H9 (cell line): Measurements from ENCODE around the gene UPK2. TPM values are rescaled to one million over a fixed set of nuclear protein-coding genes. Genes with fewer than 3 reads are reported as not detected.
A peak's percentile ranks its signal among the peaks of the same experiment; 100 is the strongest.

Experiments used
- DNase-seq: peaks from one replicate; pipeline ENCODE4 v3.0.0-alpha.2; 2017
- H2AFZ ChIP-seq: one replicate; pipeline ENCODE4 v1.6.1; 2013; ENCODE audit warnings: mild to moderate bottlenecking, low read length, control low read depth, moderate library complexity
- H2AK5ac ChIP-seq: 2 replicates; pipeline ENCODE4 v1.6.1; 2013; ENCODE audit warnings: low read length, control low read depth, mixed read lengths; ENCODE audit not compliant: insufficient read length
- H2BK120ac ChIP-seq: one replicate; pipeline ENCODE4 v1.6.1; 2013; ENCODE audit warnings: low read depth, mild to moderate bottlenecking, low read length, control low read depth, inconsistent platforms; ENCODE audit not compliant: poor library complexity, severe bottlenecking
- H2BK12ac ChIP-seq: 2 replicates; pipeline ENCODE4 v1.6.1; 2013; ENCODE audit warnings: low read length, control low read depth, mixed read lengths, low read depth; ENCODE audit not compliant: insufficient read length
- H2BK15ac ChIP-seq: 2 replicates; pipeline ENCODE4 v1.6.1; 2013; ENCODE audit warnings: low read depth, low read length, control low read depth
- H2BK20ac ChIP-seq: one replicate; pipeline ENCODE4 v1.6.1; 2013; ENCODE audit warnings: low read depth, mild to moderate bottlenecking, low read length, control low read depth, inconsistent platforms; ENCODE audit not compliant: poor library complexity, severe bottlenecking
- H2BK5ac ChIP-seq: 2 replicates; pipeline ENCODE4 v1.6.1; 2013; ENCODE audit warnings: low read length, control low read depth, mixed read lengths; ENCODE audit not compliant: insufficient read length
- H3K14ac ChIP-seq: 2 replicates; pipeline ENCODE4 v1.6.1; 2013; ENCODE audit warnings: low read length, control low read depth; ENCODE audit not compliant: insufficient read depth
- H3K18ac ChIP-seq: 2 replicates; pipeline ENCODE4 v1.6.1; 2013; ENCODE audit warnings: low read depth, mild to moderate bottlenecking, mixed read lengths, low read length, control low read depth; ENCODE audit not compliant: insufficient read length
- H3K23ac ChIP-seq: 2 replicates; pipeline ENCODE4 v1.6.1; 2013; ENCODE audit warnings: low read length, control low read depth, mixed read lengths, low read depth; ENCODE audit not compliant: insufficient read length
- H3K23me2 ChIP-seq: 2 replicates; pipeline ENCODE4 v1.6.1; 2013; ENCODE audit warnings: low read depth, mild to moderate bottlenecking, mixed read lengths, low read length, control low read depth; ENCODE audit not compliant: insufficient read length, poor library complexity, severe bottlenecking
- H3K27ac ChIP-seq: 2 replicates; pipeline ENCODE4 v1.5.1; 2013; ENCODE audit warnings: low read length, control low read depth, mixed read lengths, low read depth; ENCODE audit not compliant: insufficient read length
- H3K27me3 ChIP-seq: 2 replicates; pipeline ENCODE4 v1.6.1; 2013; ENCODE audit warnings: low read length, control low read depth, inconsistent platforms; ENCODE audit not compliant: insufficient read depth
- H3K4ac ChIP-seq: 2 replicates; pipeline ENCODE4 v1.6.1; 2013; ENCODE audit warnings: low read depth, mild to moderate bottlenecking, control low read depth, inconsistent platforms, low read length, moderate library complexity
- H3K4me1 ChIP-seq: 2 replicates; pipeline ENCODE4 v1.6.1; 2013; ENCODE audit warnings: low read length, control low read depth, inconsistent platforms; ENCODE audit not compliant: insufficient read depth
- H3K4me2 ChIP-seq: 2 replicates; pipeline ENCODE4 v1.6.1; 2013; ENCODE audit warnings: low read length, control low read depth, mixed read lengths; ENCODE audit not compliant: insufficient read length, insufficient read depth
- H3K56ac ChIP-seq: 2 replicates; pipeline ENCODE4 v1.6.1; 2013; ENCODE audit warnings: low read depth, mild to moderate bottlenecking, mixed read lengths, low read length, control low read depth; ENCODE audit not compliant: insufficient read length
- H3K79me1 ChIP-seq: 2 replicates; pipeline ENCODE4 v1.6.1; 2013; ENCODE audit warnings: low read depth, mild to moderate bottlenecking, moderate library complexity, low read length, control low read depth, inconsistent platforms; ENCODE audit not compliant: insufficient read depth, poor library complexity, severe bottlenecking
- H3K79me2 ChIP-seq: 2 replicates; pipeline ENCODE4 v1.6.1; 2013; ENCODE audit warnings: low read length, control low read depth, inconsistent platforms; ENCODE audit not compliant: insufficient read depth
- H3K9ac ChIP-seq: 2 replicates; pipeline ENCODE4 v1.6.1; 2013; ENCODE audit warnings: low read length, control low read depth, mixed read lengths; ENCODE audit not compliant: insufficient read length; ENCODE audit errors: extremely low read depth
- H3K9me3 ChIP-seq: one replicate; pipeline ENCODE4 v1.6.1; 2013; ENCODE audit warnings: low read depth, low read length, inconsistent platforms; ENCODE audit not compliant: control insufficient read depth
- H3T11ph ChIP-seq: one replicate; pipeline ENCODE4 v1.6.1; 2013; ENCODE audit warnings: mild to moderate bottlenecking, low read length, control low read depth, inconsistent platforms
- H4K20me1 ChIP-seq: one replicate; pipeline ENCODE4 v1.6.1; 2013; ENCODE audit not compliant: control insufficient read depth, insufficient read length, insufficient read depth
- H4K5ac ChIP-seq: 2 replicates; pipeline ENCODE4 v1.6.1; 2013; ENCODE audit warnings: low read depth, mild to moderate bottlenecking, mixed read lengths, low read length, control low read depth; ENCODE audit not compliant: insufficient read length
- H4K8ac ChIP-seq: replicated peaks from 2 replicates; pipeline ENCODE4 v1.6.1; 2013; ENCODE audit warnings: low read length, control low read depth, mixed read lengths, low read depth; ENCODE audit not compliant: insufficient read length
- H4K91ac ChIP-seq: 2 replicates; pipeline ENCODE4 v1.6.1; 2013; ENCODE audit warnings: low read depth, mild to moderate bottlenecking, moderate library complexity, mixed read lengths, low read length, control low read depth; ENCODE audit not compliant: insufficient read length
- H3K27ac Mint-ChIP-seq, 3 experiments: 2 replicates in 2 of 3; 3 replicates in 1 of 3; pipeline ENCODE4 v1.8.0; 2020 to 2021; ENCODE audit warnings: mixed read lengths in 3 of 3, mild to moderate bottlenecking in 1 of 3, moderate library complexity in 1 of 3
- H3K27me3 Mint-ChIP-seq: 2 replicates; pipeline ENCODE4 v1.8.0; 2021; ENCODE audit warnings: low read depth, mild to moderate bottlenecking, moderate library complexity, mixed read lengths
- H3K36me3 Mint-ChIP-seq, 3 experiments: 2 replicates in 2 of 3; 3 replicates in 1 of 3; pipeline ENCODE4 v1.8.0; 2020 to 2021; ENCODE audit warnings: low read depth in 3 of 3, mixed read lengths in 3 of 3; ENCODE audit not compliant: insufficient read depth in 1 of 3
- H3K4me1 Mint-ChIP-seq, 2 experiments: 2 replicates each; pipeline ENCODE4 v1.8.0; 2020; ENCODE audit warnings: mixed read lengths in 2 of 2
- H3K4me3 Mint-ChIP-seq, 2 experiments: 2 replicates in 1 of 2; 3 replicates in 1 of 2; pipeline ENCODE4 v1.8.0; 2020 to 2021; ENCODE audit warnings: mild to moderate bottlenecking in 2 of 2, mixed read lengths in 2 of 2, moderate library complexity in 1 of 2
- H3K9me3 Mint-ChIP-seq, 2 experiments: 2 replicates in 1 of 2; 3 replicates in 1 of 2; pipeline ENCODE4 v1.8.0; 2020; ENCODE audit warnings: mild to moderate bottlenecking in 2 of 2, mixed read lengths in 2 of 2, moderate library complexity in 1 of 2
- WGBS: extraction: QIAGEN DNeasy Blood & Tissue Kit; methylation state at CpG from one replicate; pipeline ENCODE4 v1.1.7; 2013; ENCODE audit warnings: missing lambda C conversion rate, low lambda C conversion rate, mixed read lengths; ENCODE audit not compliant: insufficient read length; ENCODE audit errors: extremely low coverage; 5-methylcytosine and 5-hydroxymethylcytosine counted together
- total RNA-seq: library from RNA; stranded (reverse); gene quantifications from 2 replicates; pipeline ENCODE4 v1.2.1, GENCODE V29; 2021
- TF ChIP-seq, protein P1 (sequence below): fragments of 200-600 bp; sonication (generic); conservative IDR thresholded peaks from 3 replicates; pipeline ENCODE4 v1.8.0; 2021; ENCODE audit warnings: antibody characterized with exemption, mild to moderate bottlenecking

UPK2 gene
- total RNA-seq, 1 experiment from 2014 or later = 0.33 TPM

DNA sequence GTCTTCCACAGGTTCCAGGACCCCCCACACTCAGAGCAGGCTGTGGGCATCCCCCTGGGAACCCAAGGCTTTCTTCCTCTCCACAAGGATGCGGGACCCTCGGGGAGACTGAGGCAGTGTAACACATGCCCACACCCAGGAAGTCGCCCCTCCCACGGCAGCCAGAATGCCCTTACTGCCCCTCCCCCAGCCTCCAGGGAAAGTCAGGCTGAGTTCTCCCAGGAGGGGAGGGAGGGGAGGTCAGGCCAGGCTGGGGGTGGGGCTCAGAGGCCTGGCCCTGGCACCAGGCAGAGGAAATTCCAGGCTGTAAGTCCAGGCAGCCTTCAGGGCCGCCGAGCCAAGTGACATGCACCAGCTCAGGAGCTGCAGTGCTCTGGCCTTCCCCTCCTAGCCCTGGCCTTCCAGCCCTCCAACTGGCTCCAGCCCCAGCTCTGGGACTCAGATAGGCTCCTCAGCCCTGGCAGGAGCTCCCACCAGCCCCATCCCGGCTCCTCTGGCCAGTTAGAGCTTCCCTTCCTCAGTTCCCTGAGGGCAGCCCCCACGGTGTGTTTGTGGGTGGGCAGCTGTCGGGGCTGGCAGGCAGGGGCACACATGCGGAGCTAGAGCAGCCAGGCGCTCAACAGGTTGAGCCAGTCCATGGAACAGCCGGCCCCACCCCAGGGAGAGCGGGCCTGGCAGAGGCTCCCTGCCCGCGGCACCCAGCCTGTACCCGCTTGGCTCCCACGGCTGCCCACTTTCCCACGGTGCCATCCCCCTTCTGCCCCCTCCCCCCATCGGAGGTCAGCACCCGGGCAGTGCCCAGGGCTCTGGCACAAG, 34.0 kb upstream of the UPK2 start:
- H3K27ac Mint-ChIP-seq = peak overlapping the region in 1 of 3 experiments; percentile 55; a peak in 1 of 7 replicates
- peaks cover 68 to 79% of the 10 kb centered on the region in 2 experiments for H3K4me1 Mint-ChIP-seq
- TF ChIP-seq, protein P1, sequence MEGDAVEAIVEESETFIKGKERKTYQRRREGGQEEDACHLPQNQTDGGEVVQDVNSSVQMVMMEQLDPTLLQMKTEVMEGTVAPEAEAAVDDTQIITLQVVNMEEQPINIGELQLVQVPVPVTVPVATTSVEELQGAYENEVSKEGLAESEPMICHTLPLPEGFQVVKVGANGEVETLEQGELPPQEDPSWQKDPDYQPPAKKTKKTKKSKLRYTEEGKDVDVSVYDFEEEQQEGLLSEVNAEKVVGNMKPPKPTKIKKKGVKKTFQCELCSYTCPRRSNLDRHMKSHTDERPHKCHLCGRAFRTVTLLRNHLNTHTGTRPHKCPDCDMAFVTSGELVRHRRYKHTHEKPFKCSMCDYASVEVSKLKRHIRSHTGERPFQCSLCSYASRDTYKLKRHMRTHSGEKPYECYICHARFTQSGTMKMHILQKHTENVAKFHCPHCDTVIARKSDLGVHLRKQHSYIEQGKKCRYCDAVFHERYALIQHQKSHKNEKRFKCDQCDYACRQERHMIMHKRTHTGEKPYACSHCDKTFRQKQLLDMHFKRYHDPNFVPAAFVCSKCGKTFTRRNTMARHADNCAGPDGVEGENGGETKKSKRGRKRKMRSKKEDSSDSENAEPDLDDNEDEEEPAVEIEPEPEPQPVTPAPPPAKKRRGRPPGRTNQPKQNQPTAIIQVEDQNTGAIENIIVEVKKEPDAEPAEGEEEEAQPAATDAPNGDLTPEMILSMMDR = no peak
- H2BK20ac ChIP-seq = no peak overlapping the region
- peaks cover 32% of the 10 kb centered on the region for H3K4me1 ChIP-seq
- H4K20me1 ChIP-seq = no peaks in the 10 kb centered on the region
- H4K5ac ChIP-seq = no peak overlapping the region
- H3K14ac ChIP-seq = no peak overlapping the region
- peak overlapping the region; percentile 67 for H3K4me2 ChIP-seq
- no peak overlapping the region for H2BK12ac ChIP-seq
- H3K27me3 ChIP-seq = no peaks in the 10 kb centered on the region; the same call in 1 of the 2 replicates
- no peak overlapping the region for H3K56ac ChIP-seq
- no peaks in the 10 kb centered on the region; a peak in 1 of 5 replicates for H3K9me3 Mint-ChIP-seq
- no peaks in the 10 kb centered on the region for H3K79me1 ChIP-seq
- peaks cover 22% of the 10 kb centered on the region; the same call in 1 of the 2 replicates for H3K79me2 ChIP-seq
- H3K9me3 ChIP-seq = no peaks in the 10 kb centered on the region
- no peak overlapping the region for H4K91ac ChIP-seq
- no peak overlapping the region for H2BK120ac ChIP-seq
- no peak overlapping the region for H2BK5ac ChIP-seq
- peaks cover 10% of the 10 kb centered on the region for H3K27me3 Mint-ChIP-seq
- H3K9ac ChIP-seq = no peak overlapping the region
- H2AFZ ChIP-seq = no peak overlapping the region
- peaks cover 35% of the 10 kb centered on the region for H3K23me2 ChIP-seq
- H3K23ac ChIP-seq = no peak overlapping the region
- DNase-seq = peak; percentile 83
- no peak overlapping the region for H3K27ac ChIP-seq
- H3K4ac ChIP-seq = no peak overlapping the region
- H2BK15ac ChIP-seq = no peak overlapping the region
- WGBS = no CpG with 5 or more reads among the region's 20 CpGs
- H2AK5ac ChIP-seq = no peak overlapping the region
- H3K18ac ChIP-seq = no peak overlapping the region
- H4K8ac ChIP-seq = no peak overlapping the region
- peak overlapping the region; percentile 35 to 59; a peak in 3 of 5 replicates for H3K4me3 Mint-ChIP-seq
- H3T11ph ChIP-seq = no peak overlapping the region
- H3K36me3 Mint-ChIP-seq = peaks cover 0 to 5% (median 2%) of the 10 kb centered on the region in 3 experiments; a peak in 2 of 7 replicates
